Astrocyte of the cerebellum (primary cell): Measurements from ENCODE around the gene ANKRD37.

Experiments used
- DNase-seq: peaks from one replicate; pipeline ENCODE4 v3.0.0-alpha.2; 2011; ENCODE audit warnings: low read depth
- H3K4me3 ChIP-seq: 2 replicates; pipeline ENCODE4 v1.5.1; 2011; ENCODE audit warnings: mild to moderate bottlenecking, low read depth, low read length, moderate library complexity
- in situ Hi-C: cut with HindIII; loops from 2 replicates; pipeline ENCODE4 v1.10.0; 2017; ENCODE audit warnings: low sequenced_read_pairs
- TF ChIP-seq, protein P1 (sequence below): IDR thresholded peaks from 2 replicates; pipeline ENCODE4 v1.5.1; 2012; ENCODE audit warnings: low read length, low read depth, moderate library complexity, mild to moderate bottlenecking; ENCODE audit errors: missing control alignments

ANKRD37 gene

GRCh38 chr4:185396724-185397385, at the start of gene ANKRD37:
Gene ANKRD37, plus strand, starts transcription at chr4:185396841. Its CDS starts 83 bp downstream, at chr4:185396924.
- in situ Hi-C loops, result loop anchor here (5.0 kb wide), 1 partner anchor 40 kb away; no protein-coding TSS in a partner anchor
- peak within 1 kb of the TSS; percentile 55 for H3K4me3 ChIP-seq
- no peak for DNase-seq
- TF ChIP-seq, protein P1, sequence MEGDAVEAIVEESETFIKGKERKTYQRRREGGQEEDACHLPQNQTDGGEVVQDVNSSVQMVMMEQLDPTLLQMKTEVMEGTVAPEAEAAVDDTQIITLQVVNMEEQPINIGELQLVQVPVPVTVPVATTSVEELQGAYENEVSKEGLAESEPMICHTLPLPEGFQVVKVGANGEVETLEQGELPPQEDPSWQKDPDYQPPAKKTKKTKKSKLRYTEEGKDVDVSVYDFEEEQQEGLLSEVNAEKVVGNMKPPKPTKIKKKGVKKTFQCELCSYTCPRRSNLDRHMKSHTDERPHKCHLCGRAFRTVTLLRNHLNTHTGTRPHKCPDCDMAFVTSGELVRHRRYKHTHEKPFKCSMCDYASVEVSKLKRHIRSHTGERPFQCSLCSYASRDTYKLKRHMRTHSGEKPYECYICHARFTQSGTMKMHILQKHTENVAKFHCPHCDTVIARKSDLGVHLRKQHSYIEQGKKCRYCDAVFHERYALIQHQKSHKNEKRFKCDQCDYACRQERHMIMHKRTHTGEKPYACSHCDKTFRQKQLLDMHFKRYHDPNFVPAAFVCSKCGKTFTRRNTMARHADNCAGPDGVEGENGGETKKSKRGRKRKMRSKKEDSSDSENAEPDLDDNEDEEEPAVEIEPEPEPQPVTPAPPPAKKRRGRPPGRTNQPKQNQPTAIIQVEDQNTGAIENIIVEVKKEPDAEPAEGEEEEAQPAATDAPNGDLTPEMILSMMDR, result no peak

GRCh38 chr4:185346975-185347601, 49.6 kb upstream of the ANKRD37 start:
- TF ChIP-seq, protein P1, result no peak
- no peak overlapping the region for H3K4me3 ChIP-seq
- in situ Hi-C loops, result no loop called here
- peak; percentile 36 for DNase-seq

DNA sequence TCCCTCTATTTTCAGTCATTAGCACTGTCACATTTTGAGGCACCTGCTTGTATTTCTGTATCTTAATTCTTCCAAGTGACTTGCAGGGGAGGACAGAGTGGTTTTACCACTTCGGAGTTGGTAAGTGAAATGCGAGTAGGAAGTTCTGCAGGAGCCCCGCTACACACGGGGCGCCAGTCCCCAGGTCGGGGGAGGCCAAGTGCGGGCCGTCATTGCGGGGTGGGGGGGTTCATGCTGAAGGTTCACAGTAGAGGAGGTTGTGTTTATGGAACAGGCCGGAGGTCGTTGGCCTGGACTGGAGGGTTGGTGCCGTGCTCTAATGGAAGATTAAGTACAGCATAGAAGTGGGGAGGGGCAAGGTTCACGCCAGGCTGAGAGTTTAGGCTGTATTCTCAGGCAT, 45.0 kb upstream of the ANKRD37 start:
- DNase-seq, result no peak

GRCh38 chr4:185352202-185352601, 44.4 kb upstream of the ANKRD37 start:
- no peak overlapping the region for H3K4me3 ChIP-seq
- in situ Hi-C loops, result loop anchor here (10.0 kb wide), 1 partner anchor 127 kb away; no protein-coding TSS in a partner anchor
- no peak for DNase-seq
- TF ChIP-seq, protein P1, result no peak

More for the DNA sequence above, 45.0 kb upstream of the ANKRD37 start:
- in situ Hi-C loops, result loop anchor here (10.0 kb wide), 1 partner anchor 127 kb away; no protein-coding TSS in a partner anchor
- TF ChIP-seq, protein P1, result no peak
- no peak overlapping the region for H3K4me3 ChIP-seq

- in situ Hi-C loops, result loop anchor here (10.0 kb wide), 1 partner anchor 128 kb away; no protein-coding TSS in a partner anchor
- H3K4me3 ChIP-seq, result no peak overlapping the region
- TF ChIP-seq, protein P1, result no peak
- no peak for DNase-seq
Observed at GRCh38 chr4:185352741-185353140, 43.9 kb upstream of the ANKRD37 start.

- in situ Hi-C loops, result loop anchor here (5.0 to 10.0 kb wide), 2 partner anchors 40 to 132 kb away; partner anchors contain the start of genes ANKRD37 and LRP2BP
- TF ChIP-seq, protein P1, result no peak
- DNase-seq, result no peak
- no peak overlapping the region for H3K4me3 ChIP-seq
Observed at GRCh38 chr4:185357211-185357610, 39.4 kb upstream of the ANKRD37 start.
